Smooth muscle cell (in vitro differentiated cells): Measurements from ENCODE around the gene HPGD. TPM values are rescaled to one million over a fixed set of nuclear protein-coding genes. Genes with fewer than 3 reads are reported as not detected.

Experiments used
- DNase-seq: peaks from one replicate; lab custom pipeline; 2025; ENCODE audit not compliant: unreplicated experiment; lab: John Stamatoyannopoulos, UW
- H2AFZ ChIP-seq: fragments of 200-600 bp; sonication (generic); 2 replicates; pipeline ENCODE4 v1.6.0; 2016; ENCODE audit warnings: antibody characterized with exemption, low read depth, mild to moderate bottlenecking
- H3F3A ChIP-seq: fragments of 200-600 bp; sonication (generic); 2 replicates; pipeline ENCODE4 v1.6.0; 2017; ENCODE audit warnings: antibody characterized with exemption, low read depth
- H3K27ac ChIP-seq: fragments of 200-600 bp; sonication (generic); 2 replicates; pipeline ENCODE4 v1.5.1; 2016; ENCODE audit warnings: low read depth, mild to moderate bottlenecking
- H3K27me3 ChIP-seq: fragments of 200-600 bp; sonication (generic); 2 replicates; pipeline ENCODE4 v1.6.1; 2016; ENCODE audit warnings: low read depth, mild to moderate bottlenecking
- H3K36me3 ChIP-seq: fragments of 200-600 bp; sonication (generic); 2 replicates; pipeline ENCODE4 v1.5.1; 2016; ENCODE audit warnings: low read depth
- H3K4me1 ChIP-seq: fragments of 200-600 bp; sonication (generic); 2 replicates; pipeline ENCODE4 v1.5.1; 2016; ENCODE audit warnings: low read depth
- H3K4me2 ChIP-seq: fragments of 200-600 bp; sonication (generic); 2 replicates; pipeline ENCODE4 v1.6.0; 2016; ENCODE audit warnings: mild to moderate bottlenecking
- H3K4me3 ChIP-seq: fragments of 200-600 bp; sonication (generic); 2 replicates; pipeline ENCODE4 v1.5.1; 2016; ENCODE audit warnings: mild to moderate bottlenecking
- H3K79me2 ChIP-seq: fragments of 200-600 bp; sonication (generic); 2 replicates; pipeline ENCODE4 v1.6.0; 2016; ENCODE audit warnings: low read depth, mild to moderate bottlenecking
- H3K9ac ChIP-seq: fragments of 200-600 bp; sonication (generic); 2 replicates; pipeline ENCODE4 v1.6.0; 2016; ENCODE audit warnings: low read depth
- H3K9me3 ChIP-seq: fragments of 200-600 bp; sonication (generic); replicated peaks from 2 replicates; pipeline ENCODE4 v1.5.1; 2016; ENCODE audit warnings: low read depth
- H4K20me1 ChIP-seq: fragments of 200-600 bp; sonication (generic); 2 replicates; pipeline ENCODE4 v1.6.0; 2016; ENCODE audit warnings: low read depth
- CTCF ChIP-seq: fragments of 200-600 bp; sonication (generic); IDR thresholded peaks from 2 replicates; pipeline ENCODE4 v1.5.1; 2017; ENCODE audit warnings: borderline replicate concordance, mild to moderate bottlenecking, antibody characterized with exemption; ENCODE audit not compliant: insufficient read depth, poor library complexity, severe bottlenecking
- WGBS: methylation state at CpG from one replicate; pipeline ENCODE4 v1.1.7; 2016; ENCODE audit warnings: low lambda C conversion rate; 5-methylcytosine and 5-hydroxymethylcytosine counted together
- polyA plus RNA-seq: library from polyadenylated mRNA; unstranded; fragments of >200 nt; fragmentation: Nextera tagmentation; extraction: Ambion mirVana; gene quantifications from 2 replicates; pipeline ENCODE4 v1.2.1, GENCODE V29; 2016
- total RNA-seq: library from RNA; depleted of rRNA; stranded (reverse); fragments of >200 nt; gene quantifications from 2 replicates; pipeline ENCODE4 v1.2.3, GENCODE V29; 2014

Gene HPGD
- total and polyA plus RNA-seq, 2 experiments from 2014 or later: 0.97 to 20.0 TPM

- Histone ChIP-seq H3K27me3 (no peaks in the 10 kb centered on the region), H3K9me3 (no peaks in the 10 kb centered on the region), H3F3A (no peaks in the 10 kb centered on the region), H3K79me2 (no peaks in the 10 kb centered on the region), H3K27ac (no peak overlapping the region), H3K4me1 (no peaks in the 10 kb centered on the region), H3K4me3 (no peak overlapping the region), H4K20me1 (no peaks in the 10 kb centered on the region), H2AFZ (peak overlapping the region; percentile 1), H3K4me2 (no peak overlapping the region), H3K9ac (no peak overlapping the region), H3K36me3 (no peaks in the 10 kb centered on the region)
- WGBS: 34% methylated on average over 5 of the region's 5 CpGs
- no peak for DNase-seq
- TF ChIP-seq CTCF: no peak
Observed at GRCh38 chr4:174449944-174450785, 72.1 kb downstream of the HPGD start.

- Histone ChIP-seq H3K4me1 (no peaks in the 10 kb centered on the region), H3K9ac (no peak overlapping the region), H3K9me3 (no peaks in the 10 kb centered on the region), H2AFZ (no peak overlapping the region), H3K36me3 (no peaks in the 10 kb centered on the region), H3K27ac (no peak overlapping the region), H3F3A (no peaks in the 10 kb centered on the region), H4K20me1 (no peaks in the 10 kb centered on the region), H3K79me2 (no peaks in the 10 kb centered on the region), H3K27me3 (no peaks in the 10 kb centered on the region), H3K4me3 (no peak overlapping the region), H3K4me2 (no peak overlapping the region)
- no peak for DNase-seq
- 96% methylated on average over 1 of the region's 1 CpG for WGBS
- no peak for TF ChIP-seq CTCF
Observed at GRCh38 chr4:174449152-174449551, 73.1 kb downstream of the HPGD start.

GRCh38 chr4:174444390-174444789 lies 77.9 kb downstream of the HPGD start:
- WGBS: 88% methylated on average over 1 of the region's 1 CpG

More at GRCh38 chr4:174444390-174444789, 77.9 kb downstream of the HPGD start:
- Histone ChIP-seq H3K9me3 (no peaks in the 10 kb centered on the region), H3K4me1 (no peaks in the 10 kb centered on the region), H3K27ac (no peak overlapping the region), H3K36me3 (no peaks in the 10 kb centered on the region), H3K9ac (no peak overlapping the region), H4K20me1 (no peaks in the 10 kb centered on the region), H3F3A (no peaks in the 10 kb centered on the region), H3K4me3 (no peak overlapping the region), H3K79me2 (no peaks in the 10 kb centered on the region), H3K4me2 (no peak overlapping the region), H3K27me3 (no peaks in the 10 kb centered on the region), H2AFZ (no peak overlapping the region)
- no peak for TF ChIP-seq CTCF
- DNase-seq: no peak

Other genes starting within 250 kb of the HPGD start
- gene FBXO8, start 238.8 kb downstream of the HPGD start, total RNA-seq: 45.7 and 54.3 TPM in 2 replicates
- 34.2 and 35.6 TPM in 2 replicates for gene FBXO8, start 238.8 kb downstream of the HPGD start, polyA plus RNA-seq
- gene CEP44, start 238.6 kb downstream of the HPGD start, total RNA-seq: 25.2 and 27.5 TPM in 2 replicates
- gene CEP44, start 238.6 kb downstream of the HPGD start, polyA plus RNA-seq: 11.2 and 11.4 TPM in 2 replicates